ENCODE results near the gene HERC2. TPM values are rescaled to one million over a fixed set of nuclear protein-coding genes. Genes with fewer than 3 reads are reported as not detected.

HERC2 gene
- total and polyA plus RNA-seq, 9 of the 15 experiments (the other 6 are each of a cell fraction or from before 2014, with no cell fraction given) = 10.6 to 84.0 (median 42.6) TPM

DNA sequence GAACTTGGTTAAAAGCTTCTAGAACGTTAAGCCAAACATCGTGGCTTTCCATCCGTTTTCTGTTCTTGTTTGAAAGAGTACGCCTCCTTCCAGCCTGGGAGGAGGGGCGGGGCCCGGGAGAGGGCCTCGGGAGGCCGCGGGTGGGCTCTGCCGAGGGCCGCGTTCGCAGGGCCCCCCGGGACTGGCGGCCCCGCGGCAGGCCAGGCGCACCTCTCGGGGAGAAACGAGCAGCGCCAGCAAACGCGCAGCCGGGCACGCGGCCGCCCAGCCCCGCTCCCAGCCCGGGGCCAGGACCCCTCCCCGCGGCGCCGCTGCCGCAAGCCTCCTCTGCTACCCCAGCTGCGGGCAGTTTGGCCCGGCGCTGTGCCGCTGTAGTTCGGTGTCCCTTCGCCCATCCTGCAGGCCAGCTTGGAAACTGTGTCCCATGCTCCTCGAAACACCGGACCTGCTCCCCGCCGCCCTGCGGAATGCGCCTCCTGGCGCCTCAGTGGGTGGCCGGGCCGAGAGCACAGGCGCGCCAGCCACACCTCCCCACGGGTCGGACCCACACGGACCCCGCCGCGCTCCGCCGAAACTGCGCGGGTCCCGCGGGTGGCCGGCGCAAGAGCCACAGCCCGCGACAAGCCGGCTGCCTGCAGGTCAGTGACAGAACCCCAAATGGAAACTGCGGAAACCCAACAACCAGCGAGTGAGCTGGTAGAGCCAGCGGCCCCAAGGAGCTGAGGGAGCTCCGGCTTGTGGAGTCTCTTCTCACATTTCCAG is 225.1 kb downstream of the HERC2 start:
- CTCF ChIA-PET (ENCODE audit: low intra/inter-chr PET ratio) = no interaction called here
- peak overlapping the region; percentile 80 for H2AFZ ChIP-seq (ENCODE audit: low read depth, low read length)
- TF ChIP-seq, protein P1, sequence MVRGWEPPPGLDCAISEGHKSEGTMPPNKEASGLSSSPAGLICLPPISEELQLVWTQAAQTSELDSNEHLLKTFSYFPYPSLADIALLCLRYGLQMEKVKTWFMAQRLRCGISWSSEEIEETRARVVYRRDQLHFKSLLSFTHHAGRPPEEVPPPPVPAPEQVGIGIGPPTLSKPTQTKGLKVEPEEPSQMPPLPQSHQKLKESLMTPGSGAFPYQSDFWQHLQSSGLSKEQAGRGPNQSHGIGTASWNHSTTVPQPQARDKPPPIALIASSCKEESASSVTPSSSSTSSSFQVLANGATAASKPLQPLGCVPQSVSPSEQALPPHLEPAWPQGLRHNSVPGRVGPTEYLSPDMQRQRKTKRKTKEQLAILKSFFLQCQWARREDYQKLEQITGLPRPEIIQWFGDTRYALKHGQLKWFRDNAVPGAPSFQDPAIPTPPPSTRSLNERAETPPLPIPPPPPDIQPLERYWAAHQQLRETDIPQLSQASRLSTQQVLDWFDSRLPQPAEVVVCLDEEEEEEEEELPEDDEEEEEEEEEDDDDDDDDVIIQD (CRISPR knock-in tag; IDR thresholded peaks at IDR 0.05) = no peak
- TF ChIP-seq FOXA1 (IDR thresholded peaks at IDR 0.05; ENCODE audit: borderline replicate concordance) = no peak
- TF ChIP-seq BRCA1 (IDR thresholded peaks at IDR 0.05) = no peak
- TF ChIP-seq BRCA1 (CRISPR knock-in tag; IDR thresholded peaks at IDR 0.05) = no peak
- TF ChIP-seq TBP (optimal IDR thresholded peaks at IDR 0.05; ENCODE audit: low read depth, low read length) = no peak
- TF ChIP-seq ZNF133 (CRISPR knock-in tag; IDR thresholded peaks at IDR 0.05) = no peak
- TF ChIP-seq, protein P2, sequence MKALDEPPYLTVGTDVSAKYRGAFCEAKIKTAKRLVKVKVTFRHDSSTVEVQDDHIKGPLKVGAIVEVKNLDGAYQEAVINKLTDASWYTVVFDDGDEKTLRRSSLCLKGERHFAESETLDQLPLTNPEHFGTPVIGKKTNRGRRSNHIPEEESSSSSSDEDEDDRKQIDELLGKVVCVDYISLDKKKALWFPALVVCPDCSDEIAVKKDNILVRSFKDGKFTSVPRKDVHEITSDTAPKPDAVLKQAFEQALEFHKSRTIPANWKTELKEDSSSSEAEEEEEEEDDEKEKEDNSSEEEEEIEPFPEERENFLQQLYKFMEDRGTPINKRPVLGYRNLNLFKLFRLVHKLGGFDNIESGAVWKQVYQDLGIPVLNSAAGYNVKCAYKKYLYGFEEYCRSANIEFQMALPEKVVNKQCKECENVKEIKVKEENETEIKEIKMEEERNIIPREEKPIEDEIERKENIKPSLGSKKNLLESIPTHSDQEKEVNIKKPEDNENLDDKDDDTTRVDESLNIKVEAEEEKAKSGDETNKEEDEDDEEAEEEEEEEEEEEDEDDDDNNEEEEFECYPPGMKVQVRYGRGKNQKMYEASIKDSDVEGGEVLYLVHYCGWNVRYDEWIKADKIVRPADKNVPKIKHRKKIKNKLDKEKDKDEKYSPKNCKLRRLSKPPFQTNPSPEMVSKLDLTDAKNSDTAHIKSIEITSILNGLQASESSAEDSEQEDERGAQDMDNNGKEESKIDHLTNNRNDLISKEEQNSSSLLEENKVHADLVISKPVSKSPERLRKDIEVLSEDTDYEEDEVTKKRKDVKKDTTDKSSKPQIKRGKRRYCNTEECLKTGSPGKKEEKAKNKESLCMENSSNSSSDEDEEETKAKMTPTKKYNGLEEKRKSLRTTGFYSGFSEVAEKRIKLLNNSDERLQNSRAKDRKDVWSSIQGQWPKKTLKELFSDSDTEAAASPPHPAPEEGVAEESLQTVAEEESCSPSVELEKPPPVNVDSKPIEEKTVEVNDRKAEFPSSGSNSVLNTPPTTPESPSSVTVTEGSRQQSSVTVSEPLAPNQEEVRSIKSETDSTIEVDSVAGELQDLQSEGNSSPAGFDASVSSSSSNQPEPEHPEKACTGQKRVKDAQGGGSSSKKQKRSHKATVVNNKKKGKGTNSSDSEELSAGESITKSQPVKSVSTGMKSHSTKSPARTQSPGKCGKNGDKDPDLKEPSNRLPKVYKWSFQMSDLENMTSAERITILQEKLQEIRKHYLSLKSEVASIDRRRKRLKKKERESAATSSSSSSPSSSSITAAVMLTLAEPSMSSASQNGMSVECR (CRISPR knock-in tag; IDR thresholded peaks at IDR 0.05) = no peak
- TF ChIP-seq, protein P3, sequence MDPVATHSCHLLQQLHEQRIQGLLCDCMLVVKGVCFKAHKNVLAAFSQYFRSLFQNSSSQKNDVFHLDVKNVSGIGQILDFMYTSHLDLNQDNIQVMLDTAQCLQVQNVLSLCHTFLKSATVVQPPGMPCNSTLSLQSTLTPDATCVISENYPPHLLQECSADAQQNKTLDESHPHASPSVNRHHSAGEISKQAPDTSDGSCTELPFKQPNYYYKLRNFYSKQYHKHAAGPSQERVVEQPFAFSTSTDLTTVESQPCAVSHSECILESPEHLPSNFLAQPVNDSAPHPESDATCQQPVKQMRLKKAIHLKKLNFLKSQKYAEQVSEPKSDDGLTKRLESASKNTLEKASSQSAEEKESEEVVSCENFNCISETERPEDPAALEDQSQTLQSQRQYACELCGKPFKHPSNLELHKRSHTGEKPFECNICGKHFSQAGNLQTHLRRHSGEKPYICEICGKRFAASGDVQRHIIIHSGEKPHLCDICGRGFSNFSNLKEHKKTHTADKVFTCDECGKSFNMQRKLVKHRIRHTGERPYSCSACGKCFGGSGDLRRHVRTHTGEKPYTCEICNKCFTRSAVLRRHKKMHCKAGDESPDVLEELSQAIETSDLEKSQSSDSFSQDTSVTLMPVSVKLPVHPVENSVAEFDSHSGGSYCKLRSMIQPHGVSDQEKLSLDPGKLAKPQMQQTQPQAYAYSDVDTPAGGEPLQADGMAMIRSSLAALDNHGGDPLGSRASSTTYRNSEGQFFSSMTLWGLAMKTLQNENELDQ (CRISPR knock-in tag; IDR thresholded peaks at IDR 0.05; ENCODE audit: borderline replicate concordance) = no peak

More for the DNA sequence above, 225.1 kb downstream of the HERC2 start:
- intact Hi-C loops (cut with micrococcal nuclease) (no loop called here), in situ Hi-C loops (cut with MboI) (no loop called here)
- Histone ChIP-seq H3K4me1 (replicated peaks in 1 of 2; ENCODE audit: control insufficient read depth in 2 of 2, insufficient read depth in 2 of 2, low read length in 2 of 2) (peaks cover 18 to 54% of the 10 kb centered on the region in 2 experiments; a peak in 4 of 5 replicates), H3K27ac (ENCODE audit: extremely low read depth, low read depth, low read length) (no peak overlapping the region), H3K9me3 (replicated peaks; ENCODE audit: control insufficient read depth, insufficient read depth, low read depth, low read length) (peaks cover 3% of the 10 kb centered on the region; the same call in 1 of the 2 replicates), H3K4me2 (ENCODE audit: insufficient read depth, low read length) (peak overlapping the region; percentile 87), H4K20me1 (replicated peaks; ENCODE audit: control insufficient read depth, insufficient read depth, low read length) (no peaks in the 10 kb centered on the region), H3K9me1 (ENCODE audit: control insufficient read depth, insufficient read depth, low read length) (no peaks in the 10 kb centered on the region), H3K36me3 (ENCODE audit: control insufficient read depth, insufficient read depth, low read length) (no peaks in the 10 kb centered on the region), H3K27me3 (ENCODE audit: control insufficient read depth in 2 of 2, insufficient read depth in 2 of 2, low read length in 2 of 2) (peaks cover 0 to 7% of the 10 kb centered on the region in 2 experiments; a peak in 3 of 5 replicates), H3K9ac (ENCODE audit: insufficient read depth in 1 of 2, low read depth in 2 of 2, low read length in 2 of 2) (peak overlapping the region; percentile 10 to 85; a peak in 3 of 4 replicates), H3K79me2 (ENCODE audit: control insufficient read depth, insufficient read depth, low read length) (no peaks in the 10 kb centered on the region), H3K4me3 (peak overlapping the region; percentile 42)
- POLR2A ChIA-PET = interaction anchor here (0.7 kb wide), 1 partner anchor 742 kb away, joined by 3 read pairs; no protein-coding TSS in a partner anchor
- FAIRE-seq = no peak
- DNase-seq (ENCODE audit: extremely low read depth in 1 of 4, low spot score in 3 of 4) = no peak
- WGBS (ENCODE audit: insufficient coverage, low coverage, missing lambda C conversion rate) = 45% methylated on average over 24 of the region's 72 CpGs
- ATAC-seq = no peak
- BruUV-seq (replicated peaks) = no TSS peak
